Activated CD4-positive, alpha-beta T cell treated with anti-CD3 and anti-CD28 coated beads for 36 hours (primary cell): ENCODE measurements around the gene SPINK4. TPM values are rescaled to one million over a fixed set of nuclear protein-coding genes. Genes with fewer than 3 reads are reported as not detected.

Source experiments
- ATAC-seq: fragments of 200-7000 bp; cut with Tn5 transposase; one replicate; pipeline ENCODE4 v1.10.0; 2021; ENCODE audit warnings: mild to moderate bottlenecking, moderate library complexity
- CTCF ChIA-PET: fragments of 350-600 bp; sonication (Branson Sonifier 250); formaldehyde crosslinking; loops from one replicate; lab custom pipeline; 2021; ENCODE audit warnings: antibody characterized with exemption; lab: Charles Lee
- POLR2A ChIA-PET: fragments of 350-600 bp; sonication (Branson Sonifier 250); formaldehyde crosslinking; loops from one replicate; lab custom pipeline; 2021; ENCODE audit warnings: antibody characterized with exemption, inconsistent platforms; lab: Charles Lee
- DNase-seq: peaks from one replicate; pipeline ENCODE4 v3.0.0-alpha.2; 2020
- H3K27ac Mint-ChIP-seq: one replicate; pipeline ENCODE4 v1.8.0; 2021; ENCODE audit warnings: mixed read lengths
- H3K27me3 Mint-ChIP-seq: one replicate; pipeline ENCODE4 v1.8.0; 2021; ENCODE audit warnings: mixed read lengths
- H3K36me3 Mint-ChIP-seq: one replicate; pipeline ENCODE4 v1.8.0; 2021; ENCODE audit warnings: low read depth, mixed read lengths
- H3K4me1 Mint-ChIP-seq: one replicate; pipeline ENCODE4 v1.8.0; 2021; ENCODE audit warnings: mixed read lengths
- H3K4me3 Mint-ChIP-seq: one replicate; pipeline ENCODE4 v1.8.0; 2021; ENCODE audit warnings: mild to moderate bottlenecking, moderate library complexity, mixed read lengths
- H3K9me3 Mint-ChIP-seq: one replicate; pipeline ENCODE4 v1.8.0; 2021; ENCODE audit warnings: low read depth, mixed read lengths
- intact Hi-C, 2 experiments: fragments of 100-400 bp; cut with DNase I in 1 of 2; cut with micrococcal nuclease in 1 of 2; formaldehyde crosslinking; loops; one replicate each; pipeline versions ENCODE4 v1.14.2 to v1.15.1; 2022 to 2024; cut with DNase I, micrococcal nuclease
- total RNA-seq, 2 experiments: library from RNA; stranded (reverse); gene quantifications; one replicate each; pipeline ENCODE4 v1.2.3, GENCODE V29; 2021

The SPINK4 gene, protein sequence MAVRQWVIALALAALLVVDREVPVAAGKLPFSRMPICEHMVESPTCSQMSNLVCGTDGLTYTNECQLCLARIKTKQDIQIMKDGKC
- total RNA-seq, result not detected

DNA sequence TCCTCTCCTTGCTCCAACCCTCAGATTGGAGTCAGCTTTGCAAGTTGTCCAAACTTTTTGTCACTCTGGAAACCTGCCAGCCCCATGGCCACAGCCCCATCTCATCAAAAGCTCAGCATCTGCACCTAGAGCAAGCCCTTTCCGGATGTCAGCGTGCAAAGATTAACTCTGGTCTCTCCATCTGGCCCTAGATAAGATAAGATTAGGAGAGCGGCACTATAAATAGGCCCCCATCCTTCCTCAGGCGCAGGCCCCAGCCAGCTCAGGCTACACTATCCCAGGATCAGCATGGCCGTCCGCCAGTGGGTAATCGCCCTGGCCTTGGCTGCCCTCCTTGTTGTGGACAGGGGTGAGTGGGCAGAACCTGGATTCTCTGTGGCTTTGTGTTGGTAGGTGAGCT lies at the start of gene SPINK4:
TSS of gene SPINK4 (plus strand) at position 247 of the 400 bp plus-strand sequence. CDS start at position 289, 42 bp downstream.
- Mint-ChIP-seq H3K27me3 (peaks cover 3% of the 10 kb centered on the region), H3K9me3 (no peaks in the 10 kb centered on the region), H3K4me3 (no peak within 1 kb of the TSS), H3K4me1 (peaks cover 5% of the 10 kb centered on the region), H3K36me3 (no peaks in the 10 kb centered on the region), H3K27ac (no peak within 1 kb of the TSS)
- ChIA-PET POLR2A (interaction anchor here (0.7 kb wide), 1 partner anchor 10 kb away, joined by 3 read pairs; no protein-coding TSS in a partner anchor), CTCF (interaction anchor here (0.6 to 1.2 kb wide), 2 partner anchors 14 to 39 kb away, joined by 3 to 4 read pairs; no protein-coding TSS in a partner anchor)
- no peak for ATAC-seq
- no peak for DNase-seq
- intact Hi-C loops, result loop anchor here in 1 of 2 experiments (5.0 kb wide), 1 partner anchor 33 kb away; no protein-coding TSS in a partner anchor

DNA sequence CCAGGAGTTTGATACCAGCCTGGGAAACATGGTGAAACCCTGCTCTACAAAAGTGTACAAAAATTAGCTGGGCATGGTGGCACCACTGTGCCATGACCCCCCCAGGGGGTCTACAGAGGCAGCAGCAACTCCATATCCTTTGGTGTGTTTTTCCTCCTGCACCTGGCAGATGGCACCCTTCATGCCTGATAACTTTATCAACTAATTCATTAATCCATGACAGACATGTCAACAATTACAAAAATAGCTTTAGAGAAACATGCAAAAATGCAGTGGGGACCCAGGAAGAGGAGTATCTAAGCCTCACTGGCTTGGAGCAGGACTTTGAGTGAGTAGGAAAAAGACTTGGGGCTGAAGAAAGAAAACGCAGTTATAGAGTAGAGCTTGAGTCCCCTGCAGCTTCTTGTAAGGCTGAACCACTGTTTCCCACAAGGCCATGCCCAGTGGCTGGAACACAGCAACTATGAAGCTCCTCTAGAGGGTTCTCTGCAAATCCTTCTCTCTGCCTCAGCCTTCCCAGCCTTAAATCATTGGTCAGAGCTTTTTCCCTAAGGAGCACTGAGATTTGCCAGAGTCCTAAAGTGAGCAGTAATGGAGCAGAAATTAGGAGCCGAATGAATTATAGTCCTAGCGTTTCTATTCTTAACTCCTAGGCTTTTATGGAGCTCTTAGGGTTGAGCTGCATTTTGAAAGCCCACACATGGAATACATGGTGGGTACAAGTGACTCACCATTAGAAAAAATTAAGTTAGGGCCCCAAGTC lies 47.3 kb upstream of the SPINK4 start:
- intact Hi-C loops, result no loop called here

DNA sequence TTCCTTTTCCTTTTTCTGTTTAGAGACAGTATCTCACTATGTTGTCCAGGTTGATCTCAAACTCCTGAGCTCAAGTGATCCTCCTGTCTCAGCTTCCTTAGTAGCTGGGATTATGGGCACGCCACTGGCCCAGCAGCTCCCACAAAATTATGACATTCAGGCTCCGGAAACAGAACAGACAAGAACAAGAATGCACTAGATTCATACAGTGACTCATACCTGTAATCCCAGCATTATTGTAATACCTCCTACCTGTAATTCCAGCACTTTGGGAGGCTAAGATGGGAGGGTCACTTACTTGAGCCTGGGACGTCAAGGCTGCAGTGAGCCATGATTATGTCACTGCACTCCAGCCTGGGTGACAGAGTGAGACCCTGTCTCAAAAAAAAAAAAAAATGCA lies 46.1 kb upstream of the SPINK4 start:
- DNase-seq (no peak), ATAC-seq (no peak)
- H3K27ac Mint-ChIP-seq, result no peak overlapping the region
- no peaks in the 10 kb centered on the region for H3K9me3 Mint-ChIP-seq
- CTCF ChIA-PET, result interaction anchor here (0.6 to 1.1 kb wide), 3 partner anchors 19 to 1456 kb away, joined by 3 read pairs; no protein-coding TSS in a partner anchor
- intact Hi-C loops, result no loop called here
- H3K4me3 Mint-ChIP-seq, result no peak overlapping the region
- POLR2A ChIA-PET, result no interaction called here
- H3K27me3 Mint-ChIP-seq, result no peaks in the 10 kb centered on the region
- no peaks in the 10 kb centered on the region for H3K36me3 Mint-ChIP-seq
- no peaks in the 10 kb centered on the region for H3K4me1 Mint-ChIP-seq

More for the DNA sequence above, 47.3 kb upstream of the SPINK4 start:
- Mint-ChIP-seq H3K9me3 (no peaks in the 10 kb centered on the region), H3K36me3 (no peaks in the 10 kb centered on the region), H3K27me3 (no peaks in the 10 kb centered on the region), H3K27ac (no peak overlapping the region), H3K4me1 (no peaks in the 10 kb centered on the region), H3K4me3 (no peak overlapping the region)
- ATAC-seq, result no peak
- ChIA-PET CTCF (interaction anchor here (1.1 kb wide), 1 partner anchor 18 kb away, joined by 3 read pairs; no protein-coding TSS in a partner anchor), POLR2A (interaction anchor here (0.6 kb wide), 1 partner anchor 106 kb away, joined by 3 read pairs; no protein-coding TSS in a partner anchor)
- no peak for DNase-seq

DNA sequence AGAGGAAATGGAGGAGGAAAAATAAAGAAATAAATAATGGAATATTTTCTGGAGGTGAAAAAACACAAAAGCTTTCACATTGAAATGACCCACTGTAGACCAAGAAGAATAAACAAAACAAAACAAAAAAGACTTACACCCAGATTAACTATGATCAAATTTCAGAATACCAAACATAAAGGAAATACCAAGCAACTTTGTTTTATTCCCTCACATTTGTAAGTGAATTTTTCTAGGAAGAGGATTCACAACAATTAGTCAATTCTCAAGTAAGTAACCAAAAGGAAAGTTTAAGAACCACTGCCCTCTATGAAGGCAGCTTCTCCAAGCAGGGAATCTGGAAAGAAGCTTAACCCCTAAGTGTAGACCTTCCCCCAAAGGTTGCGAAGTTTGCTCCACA lies 43.2 kb upstream of the SPINK4 start:
- Mint-ChIP-seq H3K36me3 (no peaks in the 10 kb centered on the region), H3K9me3 (no peaks in the 10 kb centered on the region), H3K27ac (no peak overlapping the region), H3K4me1 (no peaks in the 10 kb centered on the region), H3K27me3 (no peaks in the 10 kb centered on the region), H3K4me3 (no peak overlapping the region)
- CTCF ChIA-PET, result interaction anchor here (1.0 kb wide), 1 partner anchor 29 kb away, joined by 3 read pairs; the partner anchor contains the start of gene B4GALT1
- ATAC-seq (no peak), DNase-seq (no peak)
- POLR2A ChIA-PET, result no interaction called here
- intact Hi-C loops, result no loop called here

- intact Hi-C loops, result no loop called here
- Mint-ChIP-seq H3K27ac (no peak overlapping the region), H3K36me3 (no peaks in the 10 kb centered on the region), H3K4me3 (no peak overlapping the region), H3K9me3 (no peaks in the 10 kb centered on the region), H3K27me3 (no peaks in the 10 kb centered on the region), H3K4me1 (peaks cover 6% of the 10 kb centered on the region)
- DNase-seq (no peak), ATAC-seq (no peak)
- CTCF ChIA-PET, result no interaction called here
- POLR2A ChIA-PET, result no interaction called here
Measured at GRCh38 chr9:33197279-33198152, 42.5 kb upstream of the SPINK4 start.

DNA sequence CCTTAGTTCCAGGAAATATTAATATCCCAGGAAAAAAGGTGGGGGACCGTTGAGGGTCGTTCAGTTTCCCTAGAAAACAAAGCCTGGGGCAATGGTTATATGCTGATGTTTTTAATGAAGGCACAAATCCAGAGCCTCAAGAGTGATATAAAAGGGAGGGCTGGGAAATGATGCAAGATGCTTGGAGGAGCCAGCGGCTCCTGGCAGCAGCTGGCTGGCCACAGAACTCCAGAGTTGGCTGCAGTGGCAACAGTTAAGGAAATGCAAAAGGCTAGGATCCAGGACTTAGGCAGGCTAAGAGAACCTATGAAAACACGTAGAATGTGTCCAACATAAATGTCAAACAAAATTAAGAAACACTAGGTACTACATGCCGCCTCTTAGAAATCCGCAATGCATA lies 41.8 kb upstream of the SPINK4 start:
- H3K9me3 Mint-ChIP-seq, result no peaks in the 10 kb centered on the region
- no peak overlapping the region for H3K4me3 Mint-ChIP-seq
- peaks cover 10% of the 10 kb centered on the region for H3K4me1 Mint-ChIP-seq
- CTCF ChIA-PET, result interaction anchor here (0.6 kb wide), 1 partner anchor 667 kb away, joined by 3 read pairs; no protein-coding TSS in a partner anchor
- POLR2A ChIA-PET, result no interaction called here
- no peaks in the 10 kb centered on the region for H3K27me3 Mint-ChIP-seq
- H3K27ac Mint-ChIP-seq, result no peak overlapping the region
- no peak for ATAC-seq
- no peaks in the 10 kb centered on the region for H3K36me3 Mint-ChIP-seq
- DNase-seq, result no peak
- intact Hi-C loops, result no loop called here

- ChIA-PET POLR2A (no interaction called here), CTCF (interaction anchor here (2.4 kb wide), 1 partner anchor 12 kb away, joined by 6 read pairs; no protein-coding TSS in a partner anchor)
- Mint-ChIP-seq H3K9me3 (no peaks in the 10 kb centered on the region), H3K4me3 (no peak overlapping the region), H3K4me1 (peaks cover 10% of the 10 kb centered on the region), H3K27me3 (no peaks in the 10 kb centered on the region), H3K27ac (no peak overlapping the region), H3K36me3 (no peaks in the 10 kb centered on the region)
- ATAC-seq (no peak), DNase-seq (no peak)
- intact Hi-C loops, result no loop called here
Measured at GRCh38 chr9:33202018-33202417, 37.9 kb upstream of the SPINK4 start.

DNA sequence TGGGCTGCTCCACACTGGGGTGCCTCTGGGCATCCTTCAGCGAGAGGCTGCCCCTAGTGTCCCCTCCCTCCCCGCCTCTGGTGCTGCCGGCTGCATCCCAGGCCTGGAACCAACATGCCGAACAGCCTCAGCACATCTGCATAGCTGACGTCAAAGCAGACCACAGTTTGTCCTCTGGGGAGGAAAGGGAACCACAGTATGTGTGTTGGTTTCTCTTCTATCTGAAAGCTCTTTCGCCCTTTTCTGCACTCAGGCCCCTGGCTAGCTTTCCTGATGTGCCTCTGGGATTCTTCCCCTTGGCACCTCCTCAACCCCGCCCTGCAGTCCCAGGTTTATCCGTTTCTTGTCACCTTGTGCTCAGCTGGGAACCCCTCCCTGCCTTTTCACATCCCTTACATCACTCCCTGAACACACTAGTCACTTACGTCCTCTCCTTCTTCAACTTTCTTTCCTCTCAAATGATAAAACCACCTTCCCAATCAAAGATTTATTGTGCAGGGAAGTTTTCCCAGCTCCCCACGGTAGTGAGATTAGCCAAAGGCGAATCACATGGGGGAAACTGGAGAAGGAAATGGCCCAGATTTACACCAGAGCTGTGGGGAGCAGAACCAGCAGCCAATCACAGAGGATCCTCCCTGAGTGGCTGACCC lies 37.3 kb upstream of the SPINK4 start:
- no peaks in the 10 kb centered on the region for H3K9me3 Mint-ChIP-seq
- H3K4me3 Mint-ChIP-seq, result no peak overlapping the region
- no peak overlapping the region for H3K27ac Mint-ChIP-seq
- DNase-seq, result peak; percentile 48
- no peaks in the 10 kb centered on the region for H3K36me3 Mint-ChIP-seq
- peaks cover 10% of the 10 kb centered on the region for H3K4me1 Mint-ChIP-seq
- intact Hi-C loops, result no loop called here
- CTCF ChIA-PET, result interaction anchor here (1.0 to 2.4 kb wide), 2 partner anchors 11 to 32 kb away, joined by 3 to 6 read pairs; no protein-coding TSS in a partner anchor
- POLR2A ChIA-PET, result no interaction called here
- ATAC-seq, result peak; percentile 84
- no peaks in the 10 kb centered on the region for H3K27me3 Mint-ChIP-seq

GRCh38 chr9:33209394-33209793 lies 30.6 kb upstream of the SPINK4 start:
- Mint-ChIP-seq H3K9me3 (no peaks in the 10 kb centered on the region), H3K4me1 (peaks cover 2% of the 10 kb centered on the region), H3K27ac (peak overlapping the region; percentile 55), H3K36me3 (no peaks in the 10 kb centered on the region), H3K4me3 (no peak overlapping the region), H3K27me3 (no peaks in the 10 kb centered on the region)
- ChIA-PET CTCF (no interaction called here), POLR2A (no interaction called here)
- ATAC-seq, result no peak
- intact Hi-C loops, result loop anchor here in 1 of 2 experiments (2.0 to 5.0 kb wide), 2 partner anchors 17 to 33 kb away; partner anchors contain the start of gene SPINK4
- no peak for DNase-seq

DNA sequence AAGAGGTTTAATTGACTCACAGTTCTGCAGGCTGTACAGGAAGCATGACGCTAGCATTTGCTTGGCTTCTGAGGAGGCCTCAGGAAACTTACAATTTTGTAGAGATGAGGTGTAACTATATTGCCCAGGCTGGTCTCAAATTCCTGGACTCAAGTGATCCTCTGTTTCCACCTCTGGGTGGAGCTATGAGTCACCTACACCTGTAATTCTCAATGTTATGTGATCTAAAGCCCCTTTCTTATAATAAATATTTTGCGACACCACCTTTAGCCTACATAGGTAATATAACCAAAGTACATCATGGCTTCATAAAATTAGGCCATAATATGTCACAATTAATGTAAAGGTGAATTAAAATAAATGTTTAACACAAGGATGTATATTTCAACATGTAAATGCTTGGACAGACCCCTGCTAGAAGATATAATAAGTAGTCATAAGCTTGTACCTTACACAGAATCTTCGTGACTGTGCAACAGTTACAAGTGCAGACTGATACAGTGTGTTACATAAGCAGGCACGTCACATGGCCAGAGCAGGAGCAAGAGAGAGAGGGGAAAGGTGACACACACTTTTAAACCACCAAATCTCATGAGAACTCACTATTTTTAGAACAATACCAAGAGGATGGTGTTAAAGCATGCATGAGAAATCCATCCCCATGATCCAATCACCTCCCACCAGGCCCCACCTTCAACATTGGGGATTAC lies 29.8 kb upstream of the SPINK4 start:
- ATAC-seq (peak; percentile 30), DNase-seq (no peak)
- ChIA-PET POLR2A (no interaction called here), CTCF (no interaction called here)
- H3K27me3 Mint-ChIP-seq, result no peaks in the 10 kb centered on the region
- H3K4me1 Mint-ChIP-seq, result peaks cover 2% of the 10 kb centered on the region
- intact Hi-C loops, result no loop called here
- H3K27ac Mint-ChIP-seq, result no peak overlapping the region
- no peak overlapping the region for H3K4me3 Mint-ChIP-seq
- H3K36me3 Mint-ChIP-seq, result no peaks in the 10 kb centered on the region
- H3K9me3 Mint-ChIP-seq, result no peaks in the 10 kb centered on the region
